K562 (cell line): Measurements from ENCODE around the gene COQ5. TPM values are rescaled to one million over a fixed set of nuclear protein-coding genes. Genes with fewer than 3 reads are reported as not detected.

ENCODE experiments used
- ATF1 ChIP-seq, 2 experiments: fragments of 450-650 bp in 1 of 2; IDR thresholded peaks; 2 replicates each; pipeline ENCODE4 v1.6.1; 2016; ENCODE audit warnings: missing compliant biosample characterization in 1 of 2, missing genetic modification characterization in 1 of 2
- CHD4 ChIP-seq: fragments of 200-600 bp; sonication (generic); IDR thresholded peaks from 3 replicates; pipeline ENCODE4 v1.6.1; 2012; ENCODE audit warnings: low read depth, mild to moderate bottlenecking, mixed read lengths, low read length, inconsistent platforms; ENCODE audit not compliant: insufficient read depth, insufficient replicate concordance, poor library complexity, severe bottlenecking
- CREM ChIP-seq: IDR thresholded peaks from 2 replicates; pipeline ENCODE4 v1.6.1; 2014; ENCODE audit warnings: antibody characterized with exemption, low read depth
- DACH1 ChIP-seq: fragments of 450-650 bp; IDR thresholded peaks from 2 replicates; pipeline ENCODE4 v1.6.1; 2018; ENCODE audit not compliant: partially characterized antibody
- DDX20 ChIP-seq: fragments of 450-650 bp; IDR thresholded peaks from 2 replicates; pipeline ENCODE4 v1.6.1; 2016; ENCODE audit warnings: missing genetic modification characterization, low read depth, mild to moderate bottlenecking, missing compliant biosample characterization, moderate library complexity
- DPF2 ChIP-seq: fragments of 450-650 bp; IDR thresholded peaks from 2 replicates; pipeline ENCODE4 v1.6.1; 2016
- GATA2 ChIP-seq: sonication (generic); formaldehyde crosslinking; IDR thresholded peaks from 2 replicates; pipeline ENCODE4 v1.4.0; 2020; ENCODE audit warnings: mild to moderate bottlenecking, missing genetic modification reagents
- HLTF ChIP-seq: fragments of 450-650 bp; IDR thresholded peaks from 2 replicates; pipeline ENCODE4 v1.6.1; 2016
- HMG20A ChIP-seq: fragments of 450-650 bp; formaldehyde crosslinking; conservative IDR thresholded peaks from 2 replicates; pipeline ENCODE4 v1.4.0; 2020; ENCODE audit warnings: mild to moderate bottlenecking, mixed read lengths
- ID3 ChIP-seq, 2 experiments: fragments of 250-450 bp in 1 of 2; fragments of 450-650 bp in 1 of 2; sonication (Bioruptor Pico) in 1 of 2; IDR thresholded peaks; 2 replicates each; pipeline versions ENCODE4 v1.6.1 to v1.8.0; 2016 to 2021; ENCODE audit warnings: mild to moderate bottlenecking in 2 of 2, moderate library complexity in 2 of 2, missing compliant biosample characterization in 1 of 2, missing genetic modification characterization in 1 of 2
- IFI16 ChIP-seq: fragments of 250-450 bp; sonication (Bioruptor Pico); IDR thresholded peaks from 2 replicates; pipeline ENCODE4 v2.1.2; 2022; ENCODE audit warnings: mild to moderate bottlenecking, inconsistent platforms
- IRF2 ChIP-seq: sonication (generic); formaldehyde crosslinking; IDR thresholded peaks from 2 replicates; pipeline ENCODE4 v1.8.1; 2022; ENCODE audit warnings: mild to moderate bottlenecking, missing genetic modification reagents
- LEF1 ChIP-seq: fragments of 450-650 bp; IDR thresholded peaks from 2 replicates; pipeline ENCODE4 v1.6.1; 2016; ENCODE audit warnings: mild to moderate bottlenecking
- MECOM ChIP-seq: fragments of 250-450 bp; sonication (Bioruptor Pico); IDR thresholded peaks from 2 replicates; pipeline ENCODE4 v1.8.0; 2022; ENCODE audit warnings: inconsistent platforms
- MEF2D ChIP-seq: conservative IDR thresholded peaks from 2 replicates; pipeline ENCODE4 v1.6.1; 2016; ENCODE audit warnings: low read depth, missing genetic modification characterization, missing compliant biosample characterization
- NKRF ChIP-seq: fragments of 450-650 bp; IDR thresholded peaks from 2 replicates; pipeline ENCODE4 v1.6.1; 2016; ENCODE audit warnings: borderline replicate concordance
- PHB2 ChIP-seq: fragments of 450-650 bp; IDR thresholded peaks from 2 replicates; pipeline ENCODE4 v1.6.1; 2017; ENCODE audit warnings: low read depth
- RBM34 ChIP-seq: fragments of 200-400 bp; formaldehyde crosslinking; IDR thresholded peaks from 2 replicates; pipeline ENCODE4 v1.6.1; 2018; ENCODE audit warnings: low read length, borderline replicate concordance; ENCODE audit not compliant: insufficient read depth
- RCOR1 ChIP-seq, 2 experiments: IDR thresholded peaks; 2 replicates each; pipeline ENCODE4 v1.6.1; 2012; ENCODE audit warnings: low read depth in 2 of 2, low read length in 2 of 2, borderline replicate concordance in 1 of 2, improper control_type of control experiment in 1 of 2
- SMARCA4 ChIP-seq: fragments of 450-650 bp; IDR thresholded peaks from 2 replicates; pipeline ENCODE4 v1.6.1; 2016
- ZNF384 ChIP-seq: IDR thresholded peaks from 2 replicates; pipeline ENCODE4 v1.6.1; 2012; ENCODE audit warnings: low read depth, low read length, improper control_type of control experiment
- ZNF778 ChIP-seq: fragments of 450-650 bp; formaldehyde crosslinking; IDR thresholded peaks from 2 replicates; pipeline ENCODE4 v1.4.0; 2020; ENCODE audit warnings: mild to moderate bottlenecking, moderate library complexity
- polyA plus RNA-seq, 8 experiments: library from polyadenylated mRNA; depleted of rRNA in 4 of 8; stranded (reverse) in 5 of 8; unstranded in 3 of 8; fragments of >200 nt; fragmentation: Nextera tagmentation in 2 of 8; fragmentation: Illumina TruSeq in 1 of 8; extraction: Ambion mirVana in 2 of 8; extraction: Trizol in 1 of 8; gene quantifications; 2 replicates each; pipeline versions ENCODE4 v1.2.1 to v1.2.3, GENCODE V29; 2011 to 2014; ENCODE audit warnings: inconsistent platforms in 1 of 8, missing spikeins in 1 of 8
- total RNA-seq, 7 experiments: library from RNA; depleted of rRNA in 6 of 7; stranded (reverse); fragments of >200 nt in 6 of 7; fragmentation: Illumina TruSeq in 2 of 7; extraction: Trizol in 2 of 7; gene quantifications; 2 replicates each; pipeline versions ENCODE4 v1.2.1 to v1.2.3, GENCODE V29; 2011 to 2021; ENCODE audit warnings: low replicate concordance in 1 of 7
- TF ChIP-seq, protein P1 (sequence below): fragments of 250-450 bp; sonication (Bioruptor Pico); IDR thresholded peaks from 2 replicates; pipeline ENCODE4 v1.9.0; 2021; ENCODE audit warnings: mild to moderate bottlenecking, inconsistent platforms
- TF ChIP-seq, protein P2 (sequence below): fragments of 450-650 bp; formaldehyde crosslinking; IDR thresholded peaks from 2 replicates; pipeline ENCODE4 v1.4.0; 2020; ENCODE audit warnings: mild to moderate bottlenecking, moderate library complexity

The COQ5 gene
- total and polyA plus RNA-seq, 9 of the 15 experiments (the other 6 are each of a cell fraction or from before 2014, with no cell fraction given), result 19.2 to 59.7 (median 30.4) TPM

DNA sequence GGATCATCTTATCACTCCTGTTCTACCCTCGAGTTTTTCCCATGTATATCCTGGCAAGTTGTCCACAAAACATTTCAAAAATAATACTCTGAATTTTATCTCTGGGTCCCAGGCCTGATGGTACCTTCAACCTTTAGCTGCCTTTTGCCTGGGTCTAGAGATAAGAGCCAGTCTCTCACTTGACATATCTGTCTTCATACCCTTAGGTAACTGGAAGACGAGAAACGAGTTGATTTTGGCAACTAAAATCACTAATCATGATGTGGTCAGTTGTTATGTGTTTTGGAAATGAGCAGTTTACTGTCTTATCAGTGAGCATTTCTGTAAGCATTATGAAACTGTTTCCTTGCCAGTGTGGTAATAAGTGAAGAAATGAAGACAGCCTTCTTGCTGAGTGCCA lies 11.5 kb upstream of the COQ5 start (continued):
- TF ChIP-seq IRF2 (CRISPR knock-in tag) (no peak), DDX20 (tag) (peak; percentile 78; the same call in 1 of the 2 replicates), DPF2 (peak; percentile 99), SMARCA4 (peak; percentile 99), ID3 (CRISPR knock-in tag; IDR thresholded peaks at IDR 0.05) (no peak), ID3 (tag; IDR thresholded peaks at IDR 0.05) (peak; percentile 96), PHB2 (peak; percentile 93), HMG20A (peak; percentile 52; the same call in 1 of the 2 replicates), GATA2 (peak; percentile 95), NKRF (no peak), ZNF384 (0 out of 2 replicates have a peak, but pooled peaks have one; percentile 45), RBM34 (no peak), IFI16 (CRISPR knock-in tag) (no peak), CREM (peak; percentile 66; the same call in 1 of the 2 replicates), LEF1 (peak; percentile 96), DACH1 (peak; percentile 46), MEF2D (tag) (peak; percentile 91), MECOM (CRISPR knock-in tag) (no peak), ATF1 (CRISPR knock-in tag; IDR thresholded peaks at IDR 0.05) (no peak), ATF1 (tag; IDR thresholded peaks at IDR 0.05) (peak; percentile 71), RCOR1 (IDR thresholded peaks at IDR 0.05; ENCODE audit: borderline replicate concordance in 1 of 2, low read depth in 2 of 2, low read length in 2 of 2) (peak; percentile 92 to 98), ZNF778 (CRISPR knock-in tag) (no peak), HLTF (peak; percentile 64; the same call in 1 of the 2 replicates), CHD4 (no peak)
- TF ChIP-seq, protein P1, sequence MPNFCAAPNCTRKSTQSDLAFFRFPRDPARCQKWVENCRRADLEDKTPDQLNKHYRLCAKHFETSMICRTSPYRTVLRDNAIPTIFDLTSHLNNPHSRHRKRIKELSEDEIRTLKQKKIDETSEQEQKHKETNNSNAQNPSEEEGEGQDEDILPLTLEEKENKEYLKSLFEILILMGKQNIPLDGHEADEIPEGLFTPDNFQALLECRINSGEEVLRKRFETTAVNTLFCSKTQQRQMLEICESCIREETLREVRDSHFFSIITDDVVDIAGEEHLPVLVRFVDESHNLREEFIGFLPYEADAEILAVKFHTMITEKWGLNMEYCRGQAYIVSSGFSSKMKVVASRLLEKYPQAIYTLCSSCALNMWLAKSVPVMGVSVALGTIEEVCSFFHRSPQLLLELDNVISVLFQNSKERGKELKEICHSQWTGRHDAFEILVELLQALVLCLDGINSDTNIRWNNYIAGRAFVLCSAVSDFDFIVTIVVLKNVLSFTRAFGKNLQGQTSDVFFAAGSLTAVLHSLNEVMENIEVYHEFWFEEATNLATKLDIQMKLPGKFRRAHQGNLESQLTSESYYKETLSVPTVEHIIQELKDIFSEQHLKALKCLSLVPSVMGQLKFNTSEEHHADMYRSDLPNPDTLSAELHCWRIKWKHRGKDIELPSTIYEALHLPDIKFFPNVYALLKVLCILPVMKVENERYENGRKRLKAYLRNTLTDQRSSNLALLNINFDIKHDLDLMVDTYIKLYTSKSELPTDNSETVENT (CRISPR knock-in tag), result no peak
- TF ChIP-seq, protein P2, sequence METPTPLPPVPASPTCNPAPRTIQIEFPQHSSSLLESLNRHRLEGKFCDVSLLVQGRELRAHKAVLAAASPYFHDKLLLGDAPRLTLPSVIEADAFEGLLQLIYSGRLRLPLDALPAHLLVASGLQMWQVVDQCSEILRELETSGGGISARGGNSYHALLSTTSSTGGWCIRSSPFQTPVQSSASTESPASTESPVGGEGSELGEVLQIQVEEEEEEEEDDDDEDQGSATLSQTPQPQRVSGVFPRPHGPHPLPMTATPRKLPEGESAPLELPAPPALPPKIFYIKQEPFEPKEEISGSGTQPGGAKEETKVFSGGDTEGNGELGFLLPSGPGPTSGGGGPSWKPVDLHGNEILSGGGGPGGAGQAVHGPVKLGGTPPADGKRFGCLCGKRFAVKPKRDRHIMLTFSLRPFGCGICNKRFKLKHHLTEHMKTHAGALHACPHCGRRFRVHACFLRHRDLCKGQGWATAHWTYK (CRISPR knock-in tag), result 0 out of 2 replicates have a peak, but pooled peaks have one; percentile 46
